Suprapubic skin (tissue), 3 donors: ENCODE results near the gene C3.

Experiments
- EP300 ChIP-seq: sonication (generic); formaldehyde crosslinking; IDR thresholded peaks from one replicate; pipeline ENCODE4 v1.6.1; 2017; ENCODE audit warnings: antibody characterized with exemption
- POLR2A ChIP-seq, 2 donors: fragments of 450-650 bp; IDR thresholded peaks; one replicate each; pipeline ENCODE4 v1.6.1; 2017; ENCODE audit warnings: antibody characterized with exemption in 2 of 2, mild to moderate bottlenecking in 2 of 2, moderate library complexity in 2 of 2
- TF ChIP-seq, protein P1 (sequence below), 2 donors: fragments of 200-600 bp in 1 of 2; fragments of 450-650 bp in 1 of 2; sonication (generic) in 1 of 2; IDR thresholded peaks; one replicate each; pipeline ENCODE4 v1.5.1; 2016 to 2019; ENCODE audit warnings: antibody characterized with exemption in 2 of 2, mild to moderate bottlenecking in 1 of 2, moderate library complexity in 1 of 2

DNA sequence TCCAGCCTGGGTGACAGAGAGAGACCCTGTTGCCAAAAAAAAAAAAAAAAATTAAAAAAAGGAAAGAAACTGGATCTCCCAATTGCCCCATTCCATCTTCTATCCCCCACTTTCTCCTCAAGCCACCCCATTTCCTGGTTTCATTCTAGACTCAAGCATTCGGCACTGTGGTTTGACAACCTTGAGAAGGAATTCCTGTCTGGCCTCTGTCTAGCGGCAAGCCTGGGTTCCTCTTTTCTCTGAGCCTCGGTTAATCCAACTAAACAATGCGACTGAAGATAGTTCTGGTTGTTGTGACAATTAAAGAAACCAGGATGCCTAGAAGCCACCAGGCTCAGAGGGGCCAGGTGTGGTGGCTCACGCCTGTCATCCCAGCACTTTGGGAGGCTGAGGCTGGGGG is 3.3 kb upstream of the C3 start:
- no peak for TF ChIP-seq POLR2A (IDR thresholded peaks at IDR 0.05)
- TF ChIP-seq, protein P1, sequence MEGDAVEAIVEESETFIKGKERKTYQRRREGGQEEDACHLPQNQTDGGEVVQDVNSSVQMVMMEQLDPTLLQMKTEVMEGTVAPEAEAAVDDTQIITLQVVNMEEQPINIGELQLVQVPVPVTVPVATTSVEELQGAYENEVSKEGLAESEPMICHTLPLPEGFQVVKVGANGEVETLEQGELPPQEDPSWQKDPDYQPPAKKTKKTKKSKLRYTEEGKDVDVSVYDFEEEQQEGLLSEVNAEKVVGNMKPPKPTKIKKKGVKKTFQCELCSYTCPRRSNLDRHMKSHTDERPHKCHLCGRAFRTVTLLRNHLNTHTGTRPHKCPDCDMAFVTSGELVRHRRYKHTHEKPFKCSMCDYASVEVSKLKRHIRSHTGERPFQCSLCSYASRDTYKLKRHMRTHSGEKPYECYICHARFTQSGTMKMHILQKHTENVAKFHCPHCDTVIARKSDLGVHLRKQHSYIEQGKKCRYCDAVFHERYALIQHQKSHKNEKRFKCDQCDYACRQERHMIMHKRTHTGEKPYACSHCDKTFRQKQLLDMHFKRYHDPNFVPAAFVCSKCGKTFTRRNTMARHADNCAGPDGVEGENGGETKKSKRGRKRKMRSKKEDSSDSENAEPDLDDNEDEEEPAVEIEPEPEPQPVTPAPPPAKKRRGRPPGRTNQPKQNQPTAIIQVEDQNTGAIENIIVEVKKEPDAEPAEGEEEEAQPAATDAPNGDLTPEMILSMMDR (IDR thresholded peaks at IDR 0.05) = no peak
- TF ChIP-seq EP300 = no peak
